NOMO-1 treated with dmso at 0.1 percent for 144 hours (cell line): Measurements from ENCODE around the gene PFDN6.
"Not testable (repeated sequence)": the region's sequence is repeated elsewhere in the genome, so short reads cannot be mapped to it uniquely, and the experiment has no call there.

ENCODE experiments used
- DNase-seq: peaks from one replicate; lab custom pipeline; 2025; ENCODE audit not compliant: unreplicated experiment; lab: John Stamatoyannopoulos, UW

Gene PFDN6

DNA sequence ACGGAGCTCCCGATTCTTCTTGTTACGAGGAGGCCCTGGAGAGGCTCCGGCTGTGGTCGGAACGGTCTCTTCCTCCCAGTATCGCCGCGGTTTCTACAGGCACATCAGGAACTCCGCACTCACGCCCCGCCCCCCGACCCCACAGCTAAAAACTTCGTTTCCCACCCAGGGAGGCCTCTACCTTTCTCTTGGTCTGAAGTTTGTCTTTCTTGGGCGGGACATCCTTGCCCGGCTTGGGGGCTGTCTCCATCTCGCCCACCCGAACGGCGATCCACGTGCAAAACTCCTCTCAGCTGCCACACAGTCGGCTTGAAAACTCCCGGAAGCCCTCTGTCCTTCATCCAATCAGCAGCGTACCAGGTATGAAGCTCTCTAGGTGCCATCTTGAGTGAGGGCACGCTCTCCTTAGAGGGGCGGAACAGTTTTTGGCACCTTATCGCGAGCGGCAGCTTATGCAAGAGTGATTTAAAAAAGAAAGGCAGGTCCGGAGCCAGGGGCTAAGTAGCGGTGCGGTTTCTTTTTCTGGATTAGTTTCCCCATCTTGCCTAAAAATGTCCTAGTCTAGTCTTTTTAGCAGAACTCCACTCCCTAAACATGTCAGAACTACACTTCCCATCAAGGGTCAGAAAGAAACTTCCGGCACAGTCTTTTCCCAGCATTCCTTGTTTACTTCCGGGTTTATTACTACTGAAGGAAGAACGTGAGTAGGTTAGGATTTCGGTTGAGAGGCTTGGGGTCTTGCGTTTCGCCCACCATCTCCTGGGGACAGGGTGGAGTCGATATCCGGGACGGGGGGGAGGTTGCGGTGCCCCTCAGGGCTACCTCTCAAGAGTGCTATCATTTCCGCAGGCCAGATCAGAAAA, at the start of gene PFDN6, which contains the start of gene WDR46:
Gene PFDN6 (plus strand): TSS at position 681 of the 863 bp plus-strand sequence. CDS start 256 bp downstream, outside the sequence.
Gene WDR46 (minus strand): TSS at position 319 of the 863 bp plus-strand sequence. CDS start 69 bp downstream, at position 250.
- peak; percentile 95 for DNase-seq

DNA sequence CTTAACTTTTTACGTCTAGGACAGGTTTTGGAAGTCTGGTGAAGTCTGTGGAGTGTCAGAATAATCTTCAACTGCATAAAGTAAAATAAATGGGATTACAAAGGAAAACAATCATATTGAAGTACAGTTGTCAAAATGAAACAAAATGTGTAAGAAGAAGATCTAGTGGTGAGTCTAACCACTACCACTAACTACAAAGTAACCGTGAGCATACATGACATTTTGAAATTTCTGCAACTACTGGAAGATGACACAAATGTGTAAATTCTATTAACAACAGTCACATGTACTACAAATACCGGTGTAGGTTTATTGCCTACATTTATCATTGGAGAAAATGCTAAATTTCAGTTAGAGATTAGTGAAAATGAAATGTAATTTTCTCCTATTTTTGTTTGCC, 47.4 kb upstream of the PFDN6 start:
- no peak for DNase-seq

DNA sequence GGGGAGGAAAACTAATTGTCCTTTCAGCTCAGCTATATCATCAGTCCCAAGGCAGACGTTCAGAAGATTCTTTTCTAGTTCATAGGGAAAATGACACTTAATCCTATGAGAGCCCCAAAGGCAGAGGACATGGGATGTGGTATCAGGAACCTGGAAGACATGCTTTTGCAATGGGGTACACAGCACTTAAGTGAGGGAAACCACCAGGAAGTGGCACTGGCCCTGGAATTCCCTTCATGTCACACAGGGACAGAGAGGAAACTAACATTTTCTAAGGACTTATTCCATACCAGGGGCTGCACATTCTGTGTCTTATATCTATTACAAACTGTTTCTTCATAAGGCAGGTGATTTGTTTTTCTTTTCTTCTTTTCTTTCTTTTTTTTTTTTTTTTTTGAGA, 45.9 kb upstream of the PFDN6 start:
- no peak for DNase-seq

DNA sequence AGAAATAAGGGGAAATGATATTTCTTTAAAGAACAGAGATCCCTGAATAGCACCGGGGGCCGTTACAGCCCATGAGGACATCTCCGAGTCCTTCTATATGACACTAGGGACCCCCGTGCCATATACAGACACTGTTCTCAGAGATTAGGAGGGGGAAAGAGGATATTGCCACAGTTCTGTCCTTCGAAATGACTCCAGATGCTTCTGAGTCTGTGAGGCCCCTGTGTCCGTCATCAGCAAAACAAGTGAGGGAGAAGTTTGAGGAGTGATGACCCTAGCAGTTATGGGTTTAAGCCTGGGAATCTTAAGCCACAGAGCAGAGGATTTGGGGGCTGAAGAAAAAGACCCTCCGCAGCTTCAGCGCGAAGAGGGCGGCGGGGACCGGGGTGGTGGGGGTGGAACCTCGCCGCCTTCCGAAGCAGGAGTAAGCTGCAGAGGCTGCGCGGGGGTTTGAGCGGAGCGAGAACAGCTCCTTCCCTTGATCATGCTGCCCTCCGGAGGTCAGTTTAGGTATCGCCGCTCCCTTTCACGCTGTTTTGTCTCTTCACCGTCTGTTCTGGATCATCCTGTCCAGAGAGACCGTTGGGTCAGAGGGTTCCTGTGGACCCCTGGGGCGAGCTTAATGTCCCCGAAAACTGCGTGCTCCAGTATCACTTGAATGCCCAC, 41.3 kb upstream of the PFDN6 start:
- peak; percentile 66 for DNase-seq

DNA sequence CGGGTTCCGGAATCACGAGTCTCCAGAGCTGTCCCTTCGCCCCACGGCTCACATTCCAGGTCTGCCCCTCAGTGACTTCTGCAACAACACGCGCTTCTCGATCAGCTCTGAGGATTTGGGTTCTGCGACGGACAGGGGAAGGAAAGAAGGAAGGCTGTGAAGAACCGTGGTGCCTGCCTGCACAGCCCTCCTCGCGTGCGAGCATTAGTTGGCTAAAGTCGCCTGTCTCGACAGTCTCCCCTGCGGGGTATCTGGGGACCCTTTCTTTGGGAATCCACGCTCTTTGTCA, 40.8 kb upstream of the PFDN6 start:
- DNase-seq, result no peak

DNA sequence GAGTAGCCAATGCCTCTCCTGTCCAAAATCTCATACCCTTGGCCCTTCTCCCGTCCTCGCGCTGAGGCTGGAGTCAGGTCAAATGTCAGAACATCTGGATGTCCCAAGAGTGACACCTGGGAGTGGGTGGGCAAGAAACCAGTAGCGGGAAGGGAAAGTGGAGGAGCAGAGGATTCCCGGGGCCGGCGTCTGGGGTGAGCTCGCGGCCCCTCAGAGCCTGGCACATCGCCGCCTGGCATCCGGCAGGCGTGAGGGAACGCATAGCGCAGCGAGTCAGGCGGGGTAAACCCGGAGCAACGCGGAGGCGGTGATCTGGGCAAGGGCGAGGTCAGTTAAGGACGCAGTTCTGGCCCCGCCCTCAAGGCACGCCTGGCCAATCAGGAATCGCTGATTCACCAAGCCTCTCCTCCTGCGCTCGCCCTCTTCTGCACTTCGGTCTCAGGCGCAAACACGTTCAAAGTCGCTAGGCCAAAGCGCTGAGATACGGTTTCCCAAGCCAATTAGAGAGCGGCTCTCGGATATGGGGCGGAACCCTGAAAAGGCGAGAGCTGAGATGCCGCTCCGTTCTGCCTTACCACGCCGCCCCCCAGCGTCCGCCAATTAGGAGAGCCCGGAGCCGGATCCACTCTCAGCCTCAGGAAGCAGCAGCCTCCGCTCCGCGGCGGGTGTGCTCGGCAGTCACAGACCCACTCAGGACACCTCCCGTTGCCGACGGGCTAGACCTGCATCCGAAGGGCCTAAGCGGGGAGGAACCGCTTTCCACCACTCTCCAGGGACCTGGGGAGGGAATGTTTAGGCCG, 40.3 kb upstream of the PFDN6 start:
- DNase-seq, result peak; percentile 99

DNA sequence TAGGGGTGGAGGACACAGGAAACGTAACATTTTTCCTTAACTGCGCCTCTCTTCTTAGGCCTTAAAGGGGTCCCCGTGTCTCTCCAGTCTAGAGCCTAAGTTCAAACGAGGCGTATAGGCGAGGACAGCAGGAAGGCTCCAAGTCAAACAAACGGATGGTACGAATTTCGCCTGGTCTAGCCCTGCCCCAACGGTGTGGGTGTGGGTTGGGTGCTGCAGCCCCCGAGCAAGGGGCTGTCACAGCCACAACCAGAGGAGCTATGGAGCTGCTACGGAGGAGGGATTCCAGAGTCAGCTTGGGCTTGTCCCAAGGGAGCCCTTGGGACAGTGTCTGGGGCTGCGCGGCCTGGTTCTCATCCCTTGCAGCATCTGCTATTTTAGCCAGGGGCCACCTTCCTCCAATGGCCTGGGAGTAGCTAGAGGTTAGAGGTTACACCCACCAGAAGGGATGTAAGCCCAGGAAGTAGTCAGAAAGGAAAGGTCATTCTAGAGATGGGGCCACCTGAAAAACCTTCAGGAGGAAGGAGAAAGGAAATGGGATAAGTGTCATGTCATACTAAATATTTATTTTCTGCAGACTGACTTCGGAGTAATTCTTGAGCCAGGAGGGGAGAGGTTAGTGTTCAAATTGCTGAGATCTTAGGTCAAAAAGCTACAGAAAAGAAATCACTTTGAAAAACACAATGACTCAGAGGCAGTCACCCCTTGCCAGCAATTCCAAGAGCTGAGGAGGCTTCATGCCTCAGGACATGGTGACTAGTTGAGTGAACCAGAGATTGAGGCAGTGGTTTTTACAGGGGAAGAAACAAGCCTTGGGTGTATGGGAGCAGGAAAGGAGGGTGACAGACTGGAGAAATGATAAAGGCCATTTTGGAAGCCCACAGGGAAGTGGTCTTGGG, 39.4 kb upstream of the PFDN6 start:
- no peak for DNase-seq

DNA sequence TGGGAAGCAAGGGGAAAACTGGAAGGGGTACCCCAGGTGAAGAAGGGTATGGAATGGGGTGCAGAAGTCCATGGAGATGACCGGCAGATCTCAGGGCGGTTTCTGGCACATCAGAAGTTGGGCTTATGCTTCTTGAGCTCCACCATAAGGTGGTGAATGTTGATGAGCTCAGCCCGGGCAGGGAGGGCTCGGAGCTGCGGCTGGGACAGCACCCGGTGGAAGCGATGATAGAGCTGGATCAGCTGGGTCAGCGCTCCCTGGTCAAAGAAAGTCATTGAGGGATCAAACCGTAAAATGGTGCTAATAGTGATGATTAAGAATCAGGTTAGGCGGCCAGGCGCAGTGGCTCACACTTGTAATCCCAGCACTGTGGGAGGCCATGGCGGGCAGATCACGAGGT, 38.7 kb upstream of the PFDN6 start:
- no peak for DNase-seq

DNA sequence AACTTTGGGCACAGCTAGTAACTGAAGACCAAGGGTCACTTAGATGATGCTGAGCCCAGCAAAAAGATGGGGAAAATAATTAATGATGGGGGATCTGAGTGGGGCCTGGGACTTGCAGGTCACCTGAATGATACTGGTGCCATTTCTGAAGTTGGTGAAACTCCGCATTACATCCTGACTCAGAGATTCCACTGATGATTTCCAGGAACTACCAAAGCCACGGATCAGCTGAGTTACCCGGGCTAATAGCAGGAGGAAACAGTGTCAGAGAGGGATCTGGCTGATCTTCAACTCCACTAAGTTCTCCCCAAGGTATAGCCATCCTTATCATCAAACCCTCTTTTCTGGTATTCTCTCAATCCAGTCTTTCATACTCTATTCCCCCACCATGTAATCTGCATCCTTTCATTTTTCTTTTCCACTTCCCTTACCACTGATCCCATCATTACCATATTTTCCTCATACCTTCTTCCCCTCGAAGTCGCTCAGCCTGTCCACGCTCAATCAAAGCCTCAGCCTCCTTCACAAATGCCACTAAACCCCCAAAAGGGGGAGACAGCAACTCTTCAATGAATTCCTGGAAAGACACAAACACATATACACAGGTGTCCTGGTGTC, 37.9 kb upstream of the PFDN6 start:
- DNase-seq, result no peak

DNA sequence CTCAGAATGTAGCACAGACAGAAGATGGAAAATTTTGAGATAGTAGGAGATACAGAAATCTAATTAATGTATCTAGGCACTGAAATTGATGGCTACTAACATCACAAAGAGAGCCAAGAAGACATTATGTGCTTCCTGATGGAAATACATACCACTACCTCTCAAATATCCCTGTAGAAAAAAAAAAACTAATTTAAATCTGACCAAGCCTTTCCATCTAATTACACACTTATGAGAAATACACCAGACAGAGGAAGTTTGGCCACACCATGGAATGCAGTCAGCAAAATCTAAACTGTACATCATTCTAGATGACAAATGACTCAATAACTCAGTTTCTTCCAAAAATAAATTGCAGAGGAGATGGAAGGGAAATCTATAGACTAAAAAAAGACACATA, 36.6 kb upstream of the PFDN6 start:
- no peak for DNase-seq

DNA sequence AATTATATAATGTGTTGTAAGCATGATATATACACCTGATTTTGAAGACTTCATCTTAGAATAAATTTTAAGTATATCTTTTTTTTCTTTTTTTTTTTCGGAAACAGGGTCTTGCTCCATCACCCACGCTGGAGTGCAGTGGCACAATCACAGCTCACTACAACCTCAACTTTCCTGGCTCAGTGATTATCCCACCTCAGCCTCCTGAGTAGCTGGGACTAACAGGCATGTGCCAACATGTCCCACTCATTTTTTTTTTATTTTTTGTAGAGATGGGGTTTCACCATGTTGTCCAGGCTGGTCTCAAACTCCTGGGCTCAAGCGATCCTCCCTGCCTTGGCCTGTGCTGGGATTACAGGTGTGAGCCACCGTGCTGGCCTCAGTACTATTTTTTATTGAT, 34.8 kb upstream of the PFDN6 start:
- no peak for DNase-seq

DNA sequence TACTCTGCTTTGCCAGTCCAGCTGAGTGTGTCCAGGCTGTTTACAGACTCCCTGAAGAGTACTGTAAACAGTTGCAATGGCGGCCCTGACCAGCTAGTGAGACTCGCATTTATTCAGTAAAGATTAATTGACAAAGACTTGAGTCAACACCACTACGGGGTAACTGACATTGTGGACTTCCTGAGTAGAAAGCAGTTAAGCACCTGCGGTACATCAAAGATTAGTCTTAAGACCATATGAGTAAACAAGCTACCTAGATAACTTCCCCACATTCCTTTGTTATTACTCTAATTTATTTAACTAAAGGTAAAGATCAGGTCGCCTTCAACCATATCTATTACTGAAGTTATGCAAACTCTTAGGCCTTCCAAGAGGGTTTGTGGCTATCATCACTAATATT, 30.4 kb upstream of the PFDN6 start:
- no peak for DNase-seq

DNA sequence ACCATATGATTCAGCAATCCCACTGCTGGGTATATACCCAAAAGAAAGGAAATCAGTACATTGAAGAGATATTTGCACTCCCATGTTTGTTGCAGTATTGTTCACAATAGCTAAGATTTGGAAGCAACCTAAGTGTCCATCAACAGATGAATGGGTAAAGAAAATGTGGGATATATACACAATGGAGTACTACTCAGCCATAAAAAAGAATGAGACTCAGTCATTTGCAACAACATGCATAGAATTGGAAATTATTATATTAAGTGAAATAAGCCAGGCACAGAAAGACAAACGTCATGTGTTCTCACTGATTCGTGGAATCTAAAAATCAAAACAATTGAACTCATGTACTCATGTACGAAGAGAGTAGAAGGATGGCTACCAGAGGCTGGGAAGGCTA, 26.9 kb upstream of the PFDN6 start:
- DNase-seq, result not testable (repeated sequence)

DNA sequence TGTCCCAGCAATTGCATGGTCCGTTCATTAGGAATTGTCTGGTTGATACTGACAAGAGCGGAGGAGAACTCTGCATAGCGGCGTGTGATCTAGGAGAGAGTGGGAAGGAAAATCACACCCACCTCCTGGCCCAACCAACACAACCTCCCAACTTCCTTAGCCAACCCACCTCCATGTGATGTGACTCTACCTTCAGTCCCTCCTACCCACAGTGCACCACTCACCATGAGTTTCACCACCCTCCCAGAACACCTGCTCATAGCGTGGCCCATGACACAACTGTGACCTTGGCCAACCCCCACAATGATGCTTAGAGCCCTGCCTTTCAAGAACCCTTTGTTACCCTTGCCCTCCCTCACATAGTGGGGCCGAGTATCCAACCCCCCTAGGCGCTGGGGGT, 25.4 kb upstream of the PFDN6 start:
- DNase-seq, result no peak

DNA sequence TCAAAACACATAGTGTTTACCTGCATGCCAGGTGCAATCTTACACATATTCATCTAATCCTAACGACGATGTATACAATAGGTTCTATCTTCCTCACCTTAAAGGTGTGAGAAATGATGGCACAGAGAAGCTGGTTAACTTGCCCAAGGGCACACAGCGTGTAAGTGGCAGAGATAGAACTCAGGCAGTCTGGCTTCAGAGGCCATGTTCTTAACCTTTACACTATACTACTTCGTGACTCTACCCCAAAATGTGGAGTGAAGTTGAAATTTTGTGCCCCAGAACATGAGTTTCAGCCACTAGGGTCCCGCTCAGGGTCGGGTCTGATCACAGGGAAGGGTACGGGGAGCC, 18.3 kb upstream of the PFDN6 start:
- no peak for DNase-seq

DNA sequence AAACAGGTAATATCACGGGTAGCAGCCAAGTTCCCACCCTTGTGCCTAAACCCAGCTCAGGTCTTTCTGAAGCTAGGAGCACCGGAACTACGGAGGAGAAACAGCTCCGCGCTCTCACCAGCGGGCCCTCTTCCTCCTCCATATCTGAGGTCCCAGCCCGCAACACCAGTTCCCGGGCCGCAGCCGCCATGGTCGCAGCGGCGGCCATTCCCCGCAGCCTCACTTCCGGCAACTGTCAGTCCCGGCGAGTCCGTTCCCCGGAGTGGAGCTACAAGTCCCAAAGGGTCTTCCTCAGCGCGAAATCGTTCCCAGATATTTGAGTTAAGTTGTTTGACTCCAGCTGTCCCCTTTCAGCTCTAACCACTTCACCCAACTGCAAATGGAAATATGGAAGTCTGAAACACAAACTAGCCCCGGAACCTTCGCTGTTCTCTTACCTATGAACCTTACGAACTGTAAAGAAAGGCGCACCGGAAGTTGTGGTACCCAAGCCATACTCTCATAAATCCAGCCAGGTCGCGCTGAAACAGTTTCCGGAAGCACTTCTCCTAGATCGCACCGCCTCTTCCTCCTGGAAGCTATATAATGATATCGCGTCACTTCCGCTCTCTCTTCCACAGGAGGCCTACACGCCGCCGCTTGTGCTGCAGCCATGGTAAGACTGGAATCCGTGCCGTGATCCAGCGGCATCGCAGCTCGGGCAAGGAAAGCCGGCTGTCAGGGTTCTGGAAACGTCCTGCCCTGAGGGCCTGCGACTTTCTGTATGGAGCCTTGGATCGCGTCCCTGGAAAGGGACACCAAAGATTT, 17.7 kb upstream of the PFDN6 start, which contains the start of the genes RPS18 and VPS52:
Gene RPS18 (plus strand): TSS at position 608 of the 807 bp plus-strand sequence. CDS start 45 bp downstream, at position 653.
Gene VPS52 (minus strand): TSS at position 409 of the 807 bp plus-strand sequence. CDS start 201 bp downstream, at position 208.
- DNase-seq, result peak; percentile 91

DNA sequence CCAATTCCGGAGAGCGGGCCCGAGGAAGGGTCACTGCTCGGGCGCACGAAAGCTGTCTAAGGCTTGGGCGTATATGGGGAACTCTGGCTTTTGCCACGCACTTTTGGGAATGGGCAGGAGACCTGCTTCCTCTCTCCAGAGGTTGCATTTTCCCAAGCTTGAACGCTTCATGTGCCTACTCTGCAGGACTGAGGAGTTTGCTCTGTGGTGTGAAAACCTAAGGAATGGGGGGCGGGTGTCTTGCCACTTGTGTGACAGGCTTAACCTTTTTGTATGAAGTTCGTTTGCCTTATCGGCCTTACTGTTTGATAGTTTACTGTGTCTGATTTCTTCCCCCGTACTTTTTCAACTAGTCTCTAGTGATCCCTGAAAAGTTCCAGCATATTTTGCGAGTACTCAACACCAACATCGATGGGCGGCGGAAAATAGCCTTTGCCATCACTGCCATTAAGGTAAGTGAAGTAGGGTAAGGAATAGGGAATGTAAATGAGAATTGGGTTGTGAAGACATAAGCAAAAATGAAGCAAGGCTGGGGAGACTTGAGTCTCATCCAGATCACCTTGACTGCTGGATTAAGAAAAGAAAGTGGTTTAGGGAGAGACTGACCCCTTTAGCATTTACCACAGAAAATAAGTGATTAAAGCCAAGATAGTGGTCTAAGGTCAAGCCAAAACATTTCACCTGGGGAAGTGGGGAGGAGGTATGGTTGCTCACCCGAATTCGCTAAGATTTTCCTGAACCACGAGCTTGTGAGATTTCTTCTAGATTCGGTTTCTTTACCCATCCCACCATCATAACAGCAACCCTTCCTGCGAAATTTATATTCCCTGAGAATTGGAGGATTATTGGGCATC, 16.9 kb upstream of the PFDN6 start:
- DNase-seq, result no peak
